Measurements from ENCODE around the gene NTM.

DNA sequence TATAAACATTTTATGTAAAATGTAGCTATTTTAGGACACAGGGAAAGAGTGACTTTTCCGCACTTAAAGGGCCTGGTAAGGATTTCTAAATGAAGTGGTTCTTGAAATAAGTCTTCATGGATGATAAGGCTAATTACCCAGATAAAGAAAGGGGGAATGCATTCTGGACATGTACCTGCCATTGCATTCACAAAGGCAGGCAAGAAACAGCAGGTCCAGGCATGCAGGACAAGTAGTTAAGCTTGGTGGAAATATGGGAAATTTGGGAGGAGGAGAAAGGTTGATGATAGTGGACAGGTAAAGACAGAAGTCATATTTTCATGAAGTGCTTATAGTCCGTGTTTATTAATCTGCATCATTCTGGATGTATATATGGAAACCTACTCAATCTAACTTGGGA lies 621.2 kb downstream of the NTM start:
- TF ChIP-seq, protein P1, sequence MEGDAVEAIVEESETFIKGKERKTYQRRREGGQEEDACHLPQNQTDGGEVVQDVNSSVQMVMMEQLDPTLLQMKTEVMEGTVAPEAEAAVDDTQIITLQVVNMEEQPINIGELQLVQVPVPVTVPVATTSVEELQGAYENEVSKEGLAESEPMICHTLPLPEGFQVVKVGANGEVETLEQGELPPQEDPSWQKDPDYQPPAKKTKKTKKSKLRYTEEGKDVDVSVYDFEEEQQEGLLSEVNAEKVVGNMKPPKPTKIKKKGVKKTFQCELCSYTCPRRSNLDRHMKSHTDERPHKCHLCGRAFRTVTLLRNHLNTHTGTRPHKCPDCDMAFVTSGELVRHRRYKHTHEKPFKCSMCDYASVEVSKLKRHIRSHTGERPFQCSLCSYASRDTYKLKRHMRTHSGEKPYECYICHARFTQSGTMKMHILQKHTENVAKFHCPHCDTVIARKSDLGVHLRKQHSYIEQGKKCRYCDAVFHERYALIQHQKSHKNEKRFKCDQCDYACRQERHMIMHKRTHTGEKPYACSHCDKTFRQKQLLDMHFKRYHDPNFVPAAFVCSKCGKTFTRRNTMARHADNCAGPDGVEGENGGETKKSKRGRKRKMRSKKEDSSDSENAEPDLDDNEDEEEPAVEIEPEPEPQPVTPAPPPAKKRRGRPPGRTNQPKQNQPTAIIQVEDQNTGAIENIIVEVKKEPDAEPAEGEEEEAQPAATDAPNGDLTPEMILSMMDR (IDR thresholded peaks at IDR 0.05) = no peak
- no peak for TF ChIP-seq POLR2A (IDR thresholded peaks at IDR 0.05)

Data from Peyer's patch (tissue), 4 donors.